ENCODE measurements around the gene CLEC18B. TPM values are rescaled to one million over a fixed set of nuclear protein-coding genes. Genes with fewer than 3 reads are reported as not detected.
A peak's percentile ranks its signal among the peaks of the same experiment; 100 is the strongest.
"Not testable (repeated sequence)": the region's sequence is repeated elsewhere in the genome, so short reads cannot be mapped to it uniquely, and the experiment has no call there.

CLEC18B gene
- polyA plus RNA-seq, 1 donor = 3.9 TPM

GRCh38 chr16:74404148-74404933 lies 16.9 kb downstream of the CLEC18B start:
- DNase-seq = not testable (repeated sequence)

GRCh38 chr16:74400238-74400637 lies 21.0 kb downstream of the CLEC18B start:
- DNase-seq = not testable (repeated sequence)

GRCh38 chr16:74398212-74398895 lies 22.9 kb downstream of the CLEC18B start:
- DNase-seq = not testable (repeated sequence)

- peak; percentile 11 for DNase-seq
Measured at GRCh38 chr16:74396521-74397017, 24.7 kb downstream of the CLEC18B start.

- not testable (repeated sequence) for DNase-seq
Measured at GRCh38 chr16:74394604-74395003, 26.7 kb downstream of the CLEC18B start.

GRCh38 chr16:74394131-74394530 lies 27.1 kb downstream of the CLEC18B start:
- DNase-seq = not testable (repeated sequence)

- DNase-seq = not testable (repeated sequence)
Measured at GRCh38 chr16:74391454-74392050, 29.7 kb downstream of the CLEC18B start.

- not testable (repeated sequence) for DNase-seq
Measured at GRCh38 chr16:74382339-74383034, 38.8 kb downstream of the CLEC18B start.

- not testable (repeated sequence) for DNase-seq
Measured at GRCh38 chr16:74373847-74374184, 47.5 kb downstream of the CLEC18B start.

- no peak for DNase-seq
Measured at GRCh38 chr16:74372953-74373846, 48.1 kb downstream of the CLEC18B start.

GRCh38 chr16:74372369-74372768 lies 48.9 kb downstream of the CLEC18B start:
- DNase-seq = no peak

- DNase-seq = not testable (repeated sequence)
Measured at GRCh38 chr16:74370338-74371135, 50.7 kb downstream of the CLEC18B start.

GRCh38 chr16:74368002-74368911 lies 53.0 kb downstream of the CLEC18B start:
- DNase-seq = peak; percentile 96

GRCh38 chr16:74367469-74368001 lies 53.7 kb downstream of the CLEC18B start:
- peak; percentile 26 for DNase-seq

GRCh38 chr16:74361646-74362610 lies 59.4 kb downstream of the CLEC18B start:
- DNase-seq = not testable (repeated sequence)
